PC-3 (cell line): ENCODE measurements around the gene RNASE9.

Experiments
- CTCF ChIP-seq: fragments of 300-600 bp; sonication (generic); conservative IDR thresholded peaks from 2 replicates; pipeline ENCODE4 v1.5.1; 2017; ENCODE audit warnings: antibody characterized with exemption, low read depth, mild to moderate bottlenecking, low read length
- EZH2 ChIP-seq: fragments of 300-600 bp; sonication (generic); IDR thresholded peaks from one replicate; pipeline ENCODE4 v1.6.1; 2017; ENCODE audit warnings: antibody characterized with exemption, mild to moderate bottlenecking, low read length; ENCODE audit not compliant: unreplicated experiment

GRCh38 chr14:20578784-20579502, 18.1 kb upstream of the RNASE9 start:
- TF ChIP-seq CTCF = no peak
- TF ChIP-seq EZH2 = no peak
